Uterus (tissue), 2 donors: Measurements from ENCODE around the gene TSPAN11.

Source experiments
- CTCF ChIP-seq, 4 experiments: fragments of 200-600 bp in 2 of 4; fragments of 450-650 bp in 2 of 4; sonication (generic) in 2 of 4; IDR thresholded peaks; one replicate each; pipeline ENCODE4 v1.5.1; 2016 to 2019; ENCODE audit warnings: antibody characterized with exemption in 4 of 4, mild to moderate bottlenecking in 2 of 4, moderate library complexity in 1 of 4
- POLR2A ChIP-seq, 2 donors: fragments of 450-650 bp; IDR thresholded peaks; one replicate each; pipeline ENCODE4 v1.6.1; 2016; ENCODE audit warnings: antibody characterized with exemption in 2 of 2, mild to moderate bottlenecking in 1 of 2, moderate library complexity in 1 of 2

- no peak for TF ChIP-seq POLR2A (IDR thresholded peaks at IDR 0.05)
- no peak for TF ChIP-seq CTCF (IDR thresholded peaks at IDR 0.05)
Observed at GRCh38 chr12:30969006-30969405, 42.5 kb downstream of the TSPAN11 start.
